SK-N-SH treated with all-trans-retinoic acid at 6 μM for 48 hours (cell line): Measurements from ENCODE around the gene MARCHF6.

Experiments used
- BACH2 ChIP-seq: fragments of 250-450 bp; sonication (Bioruptor Pico); IDR thresholded peaks from 2 replicates; pipeline ENCODE4 v1.9.0; 2021; ENCODE audit warnings: mild to moderate bottlenecking, borderline replicate concordance
- ESRRG ChIP-seq: fragments of 250-450 bp; sonication (Bioruptor Pico); IDR thresholded peaks from 2 replicates; pipeline ENCODE4 v1.6.1; 2021; ENCODE audit warnings: mild to moderate bottlenecking
- ZC3H10 ChIP-seq: fragments of 250-450 bp; sonication (Bioruptor Pico); IDR thresholded peaks from 2 replicates; pipeline ENCODE4 v1.5.1; 2021; ENCODE audit warnings: mild to moderate bottlenecking, moderate library complexity
- ZNF8 ChIP-seq: fragments of 450-650 bp; formaldehyde crosslinking; IDR thresholded peaks from 2 replicates; pipeline ENCODE4 v1.5.0; 2020; ENCODE audit warnings: mild to moderate bottlenecking, moderate library complexity

- TF ChIP-seq ZNF8 (CRISPR knock-in tag) = no peak
- no peak for TF ChIP-seq ZC3H10 (CRISPR knock-in tag)
- no peak for TF ChIP-seq ESRRG (CRISPR knock-in tag)
- no peak for TF ChIP-seq BACH2 (CRISPR knock-in tag)
Observed at GRCh38 chr5:10321882-10322281, 31.6 kb upstream of the MARCHF6 start.
